ENCODE data around the gene OR1L6. TPM values are rescaled to one million over a fixed set of nuclear protein-coding genes. Genes with fewer than 3 reads are reported as not detected.

OR1L6 gene
- total RNA-seq, 2 donors from 2014 or later: not detected

DNA sequence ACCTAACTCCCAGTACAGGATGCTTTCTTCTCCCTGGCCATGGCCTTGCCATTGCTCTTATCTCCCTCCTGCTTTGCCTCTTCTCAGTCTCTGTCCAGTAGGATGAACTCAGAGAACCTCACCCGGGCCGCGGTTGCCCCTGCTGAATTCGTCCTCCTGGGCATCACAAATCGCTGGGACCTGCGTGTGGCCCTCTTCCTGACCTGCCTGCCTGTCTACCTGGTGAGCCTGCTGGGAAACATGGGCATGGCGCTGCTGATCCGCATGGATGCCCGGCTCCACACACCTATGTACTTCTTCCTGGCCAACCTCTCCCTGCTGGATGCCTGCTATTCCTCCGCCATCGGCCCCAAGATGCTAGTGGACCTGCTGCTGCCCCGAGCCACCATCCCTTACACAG, 46.7 kb downstream of the OR1L6 start, which contains the start of gene OR5C1:
OR5C1 (plus strand) TSS at position 103 of the 400 bp plus-strand sequence; CDS start at position 103, 0 bp downstream.
- H3K4me1 Mint-ChIP-seq: peaks cover 2% of the 10 kb centered on the region
- H3K27ac Mint-ChIP-seq: no peak within 1 kb of the TSS
- no peak for ATAC-seq

DNA sequence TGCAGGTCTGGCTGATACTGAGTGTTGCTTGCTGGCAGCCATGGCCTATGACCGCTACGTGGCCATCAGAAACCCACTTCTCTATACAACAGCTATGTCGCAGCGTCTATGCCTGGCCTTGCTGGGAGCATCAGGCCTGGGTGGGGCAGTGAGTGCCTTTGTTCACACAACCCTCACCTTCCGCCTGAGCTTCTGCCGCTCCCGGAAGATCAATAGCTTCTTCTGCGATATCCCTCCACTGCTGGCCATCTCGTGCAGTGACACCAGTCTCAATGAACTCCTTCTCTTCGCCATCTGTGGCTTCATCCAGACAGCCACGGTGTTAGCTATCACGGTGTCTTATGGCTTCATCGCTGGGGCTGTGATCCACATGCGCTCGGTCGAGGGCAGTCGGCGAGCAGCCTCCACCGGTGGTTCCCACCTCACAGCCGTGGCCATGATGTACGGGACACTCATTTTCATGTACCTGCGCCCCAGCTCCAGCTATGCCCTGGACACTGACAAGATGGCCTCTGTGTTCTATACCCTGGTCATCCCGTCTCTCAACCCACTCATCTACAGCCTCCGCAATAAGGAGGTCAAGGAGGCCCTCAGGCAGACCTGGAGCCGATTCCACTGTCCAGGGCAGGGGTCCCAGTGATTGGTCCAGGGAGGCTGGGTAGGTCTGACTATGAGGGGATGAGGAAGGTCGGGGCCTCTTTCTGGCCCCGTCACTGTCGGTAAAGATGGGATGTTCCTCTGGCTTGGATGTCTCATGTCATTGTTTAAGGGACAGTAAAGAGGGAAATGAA, 47.3 kb downstream of the OR1L6 start:
- Mint-ChIP-seq H3K4me1 (peaks cover 2% of the 10 kb centered on the region), H3K4me3 (no peak overlapping the region), H3K27ac (no peak overlapping the region), H3K36me3 (ENCODE audit: low read depth) (peaks cover 7% of the 10 kb centered on the region), H3K27me3 (no peaks in the 10 kb centered on the region)
- H3K9me3 ChIP-seq (ENCODE audit: control insufficient read depth, low read length, poor library complexity, severe bottlenecking): no peaks in the 10 kb centered on the region
- ATAC-seq (no peak), DNase-seq (no peak)

More for the DNA sequence above, 46.7 kb downstream of the OR1L6 start, which contains the start of gene OR5C1:
- no peaks in the 10 kb centered on the region for H3K9me3 ChIP-seq (ENCODE audit: control insufficient read depth, low read length, poor library complexity, severe bottlenecking)
- H3K27me3 Mint-ChIP-seq: no peaks in the 10 kb centered on the region
- H3K4me3 Mint-ChIP-seq: no peak within 1 kb of the TSS
- peaks cover 7% of the 10 kb centered on the region for H3K36me3 Mint-ChIP-seq (ENCODE audit: low read depth)
- no peak for DNase-seq

DNA sequence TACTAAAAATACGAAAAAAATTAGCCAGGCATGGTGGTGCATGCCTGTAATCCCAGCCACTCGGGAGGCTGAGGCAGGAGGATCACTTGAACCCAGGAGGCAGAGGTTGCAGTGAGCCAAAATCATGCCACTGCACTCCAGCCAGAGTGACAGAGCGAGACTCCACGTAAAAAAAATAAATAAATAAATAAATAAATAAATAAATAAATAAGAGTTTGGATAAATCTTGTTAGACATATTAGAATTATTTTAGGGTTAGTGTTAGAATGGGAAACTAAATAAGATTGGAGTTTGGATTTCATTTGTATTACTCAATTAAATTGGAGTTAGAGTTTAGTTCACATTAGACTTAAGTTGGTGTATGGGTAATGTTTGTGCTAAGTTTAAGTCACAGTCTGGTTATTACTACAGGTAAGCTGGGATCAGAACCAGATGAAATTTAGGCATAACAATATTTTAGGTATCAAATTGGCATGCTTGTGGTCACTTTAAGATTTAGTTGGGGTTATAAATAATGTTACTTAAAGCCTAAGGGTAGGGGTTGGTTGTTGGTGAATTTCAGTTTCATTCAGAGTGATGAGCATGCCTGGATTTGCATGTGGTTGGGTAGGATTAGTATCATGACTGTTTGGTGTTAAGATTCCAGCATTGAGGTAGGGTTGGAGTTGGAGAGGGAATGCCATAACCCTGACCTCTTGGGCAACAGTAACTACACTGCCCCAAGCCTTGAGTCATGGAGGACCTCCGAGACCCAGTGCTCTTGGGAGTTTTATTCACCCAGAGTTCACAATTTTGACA, 50.0 kb downstream of the OR1L6 start:
- no peak overlapping the region for H3K4me3 Mint-ChIP-seq
- peaks cover 7% of the 10 kb centered on the region for H3K36me3 Mint-ChIP-seq (ENCODE audit: low read depth)
- H3K9me3 ChIP-seq (ENCODE audit: control insufficient read depth, low read length, poor library complexity, severe bottlenecking): no peaks in the 10 kb centered on the region
- no peaks in the 10 kb centered on the region for H3K27me3 Mint-ChIP-seq
- peaks cover 2% of the 10 kb centered on the region for H3K4me1 Mint-ChIP-seq
- H3K27ac Mint-ChIP-seq: no peak overlapping the region
- ATAC-seq (no peak), DNase-seq (no peak)

DNA sequence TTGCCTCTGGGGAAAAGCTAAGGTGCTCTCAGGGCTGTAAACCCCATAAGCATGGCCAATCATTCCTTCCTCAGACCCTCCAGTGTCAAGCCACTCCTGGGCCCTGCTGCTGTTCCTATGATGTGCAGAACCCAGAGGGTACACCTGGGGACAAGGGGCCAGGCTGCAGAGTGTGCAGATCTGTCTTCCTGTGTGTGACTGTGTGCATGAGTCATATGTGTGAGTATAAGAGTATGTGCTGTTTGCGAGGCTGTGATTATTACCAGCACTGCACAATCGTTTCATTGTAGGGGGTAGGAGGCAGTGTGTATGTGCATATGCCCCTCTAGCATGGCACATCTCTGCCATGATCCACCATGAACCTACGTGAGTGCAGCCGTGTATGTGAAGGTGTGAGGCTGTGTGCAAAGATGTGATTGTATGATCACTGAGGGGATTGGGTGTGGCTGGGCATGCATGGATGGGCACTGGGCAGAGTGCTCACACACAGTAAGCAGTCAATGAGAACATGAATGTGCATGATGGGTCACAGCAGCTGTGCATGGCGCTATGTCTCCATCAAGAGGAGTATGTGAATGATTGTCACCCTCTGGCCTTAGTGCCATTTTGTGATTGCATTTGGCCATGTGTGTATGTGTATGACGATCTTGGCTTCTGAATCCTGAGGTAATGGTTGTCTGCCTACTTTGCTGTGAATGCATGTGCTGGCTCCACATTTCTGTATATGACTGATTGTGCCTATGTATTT, 55.4 kb downstream of the OR1L6 start:
- ATAC-seq: no peak
- H3K27ac Mint-ChIP-seq: no peak overlapping the region
- no peaks in the 10 kb centered on the region for H3K36me3 Mint-ChIP-seq (ENCODE audit: low read depth)

More for the DNA sequence above, 55.4 kb downstream of the OR1L6 start:
- Mint-ChIP-seq H3K4me1 (no peaks in the 10 kb centered on the region), H3K4me3 (no peak overlapping the region), H3K27me3 (no peaks in the 10 kb centered on the region)
- no peak for DNase-seq
- no peaks in the 10 kb centered on the region for H3K9me3 ChIP-seq (ENCODE audit: control insufficient read depth, low read length, poor library complexity, severe bottlenecking)

Other genes with a start within 250 kb of the OR1L6 start
- gene OR1J2, start 231.5 kb upstream of the OR1L6 start, total RNA-seq: under 1 TPM; 0.30 to 0.37 TPM
- under 1 TPM; 0.40 to 0.50 TPM for gene OR1J4, start 223.2 kb upstream of the OR1L6 start, total RNA-seq
- gene OR1N1, start 215.0 kb upstream of the OR1L6 start, total RNA-seq: not detected
- 1 to 10 TPM in 1 of 2 donors, under 1 TPM in 1; 0.31 to 1.2 TPM for gene OR1N2, start 189.2 kb upstream of the OR1L6 start, total RNA-seq
- not detected for gene OR1L8, start 158.9 kb upstream of the OR1L6 start, total RNA-seq
- under 1 TPM; 0.40 to 0.96 TPM for gene OR1Q1, start 127.6 kb upstream of the OR1L6 start, total RNA-seq
- gene OR1B1, start 84.7 kb upstream of the OR1L6 start, total RNA-seq: not detected
- gene OR1L1, start 80.6 kb upstream of the OR1L6 start, total RNA-seq: not detected
- gene OR1L3, start 67.2 kb upstream of the OR1L6 start, total RNA-seq: not detected
- gene OR1L4, start 18.3 kb upstream of the OR1L6 start, total RNA-seq: not detected
- gene OR5C1, start 46.6 kb downstream of the OR1L6 start, total RNA-seq: not detected
- gene OR1K1, start 57.8 kb downstream of the OR1L6 start, total RNA-seq: not detected
- gene PDCL, start 86.3 kb downstream of the OR1L6 start, total RNA-seq: 10 to 100 TPM; 13.6 to 14.4 TPM
- 10 to 100 TPM; 51.5 to 69.6 TPM for gene RC3H2, start 163.1 kb downstream of the OR1L6 start, total RNA-seq
- 1 to 10 TPM; 3.7 to 4.7 TPM for gene ZBTB6, start 171.0 kb downstream of the OR1L6 start, total RNA-seq
- 1 to 10 TPM; 6.9 to 7.2 TPM for gene ZBTB26, start 189.2 kb downstream of the OR1L6 start, total RNA-seq
- 10 to 100 TPM; 33.8 to 36.7 TPM for gene RABGAP1, start 198.7 kb downstream of the OR1L6 start, total RNA-seq

Measured in T-helper 17 cell (primary cell).